Measurements from ENCODE around the gene KCNMB4. TPM values are rescaled to one million over a fixed set of nuclear protein-coding genes. Genes with fewer than 3 reads are reported as not detected.

KCNMB4 gene
- total and polyA plus RNA-seq, 7 donors, result 0.69 to 6.4 (median 4.7) TPM

GRCh38 chr12:70467476-70467875, 101.4 kb downstream of the KCNMB4 start:
- 85 to 93% methylated on average over 2 of the region's 2 CpGs for WGBS, 2 donors
- Histone ChIP-seq H3K4me1 (no peaks in the 10 kb centered on the region), H3K36me3 (no peaks in the 10 kb centered on the region), H3K27me3 (no peaks in the 10 kb centered on the region), H3K27ac (no peak overlapping the region), H3K4me3 (no peak overlapping the region), H3K9me3 (peaks cover 0 to 3% (median 0%) of the 10 kb centered on the region in 4 donors)
- no peak for DNase-seq
- TF ChIP-seq POLR2AphosphoS5 (IDR thresholded peaks at IDR 0.05), result no peak
- TF ChIP-seq POLR2A (IDR thresholded peaks at IDR 0.05), result no peak
- no peak for TF ChIP-seq EP300 (IDR thresholded peaks at IDR 0.05)
- TF ChIP-seq, protein P1, sequence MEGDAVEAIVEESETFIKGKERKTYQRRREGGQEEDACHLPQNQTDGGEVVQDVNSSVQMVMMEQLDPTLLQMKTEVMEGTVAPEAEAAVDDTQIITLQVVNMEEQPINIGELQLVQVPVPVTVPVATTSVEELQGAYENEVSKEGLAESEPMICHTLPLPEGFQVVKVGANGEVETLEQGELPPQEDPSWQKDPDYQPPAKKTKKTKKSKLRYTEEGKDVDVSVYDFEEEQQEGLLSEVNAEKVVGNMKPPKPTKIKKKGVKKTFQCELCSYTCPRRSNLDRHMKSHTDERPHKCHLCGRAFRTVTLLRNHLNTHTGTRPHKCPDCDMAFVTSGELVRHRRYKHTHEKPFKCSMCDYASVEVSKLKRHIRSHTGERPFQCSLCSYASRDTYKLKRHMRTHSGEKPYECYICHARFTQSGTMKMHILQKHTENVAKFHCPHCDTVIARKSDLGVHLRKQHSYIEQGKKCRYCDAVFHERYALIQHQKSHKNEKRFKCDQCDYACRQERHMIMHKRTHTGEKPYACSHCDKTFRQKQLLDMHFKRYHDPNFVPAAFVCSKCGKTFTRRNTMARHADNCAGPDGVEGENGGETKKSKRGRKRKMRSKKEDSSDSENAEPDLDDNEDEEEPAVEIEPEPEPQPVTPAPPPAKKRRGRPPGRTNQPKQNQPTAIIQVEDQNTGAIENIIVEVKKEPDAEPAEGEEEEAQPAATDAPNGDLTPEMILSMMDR (IDR thresholded peaks at IDR 0.05), result no peak
- intact Hi-C loops (cut with DNase I), result no loop called here

- intact Hi-C loops (cut with DNase I), result no loop called here
- no peak overlapping the region for H3K4me3 ChIP-seq
- peaks cover 0 to 3% (median 0%) of the 10 kb centered on the region in 4 donors for H3K9me3 ChIP-seq
- H3K4me1 ChIP-seq, result no peaks in the 10 kb centered on the region
- TF ChIP-seq, protein P1 (IDR thresholded peaks at IDR 0.05), result no peak
- no peak for TF ChIP-seq EP300 (IDR thresholded peaks at IDR 0.05)
- DNase-seq, result no peak
- 83 to 84% methylated on average over 10 of the region's 10 CpGs for WGBS, 2 donors
- no peaks in the 10 kb centered on the region for H3K36me3 ChIP-seq
- no peak overlapping the region for H3K27ac ChIP-seq
- H3K27me3 ChIP-seq, result no peaks in the 10 kb centered on the region
Measured at GRCh38 chr12:70467918-70468733, 102.0 kb downstream of the KCNMB4 start.

- Histone ChIP-seq H3K27ac (no peak overlapping the region), H3K36me3 (no peaks in the 10 kb centered on the region), H3K9me3 (peaks cover 0 to 2% (median 0%) of the 10 kb centered on the region in 4 donors), H3K27me3 (no peaks in the 10 kb centered on the region), H3K4me3 (no peak overlapping the region), H3K4me1 (no peaks in the 10 kb centered on the region)
- no peak for DNase-seq
- WGBS, 2 donors, result 90 to 96% methylated on average over 3 of the region's 3 CpGs
- TF ChIP-seq, protein P1 (IDR thresholded peaks at IDR 0.05), result no peak
- TF ChIP-seq POLR2A (IDR thresholded peaks at IDR 0.05), result no peak
- TF ChIP-seq EP300 (IDR thresholded peaks at IDR 0.05), result no peak
- no peak for TF ChIP-seq POLR2AphosphoS5 (IDR thresholded peaks at IDR 0.05)
- intact Hi-C loops (cut with DNase I), result no loop called here
Measured at GRCh38 chr12:70468741-70469140, 102.7 kb downstream of the KCNMB4 start.

GRCh38 chr12:70469221-70469820, 103.2 kb downstream of the KCNMB4 start:
- no peak overlapping the region for H3K27ac ChIP-seq
- DNase-seq, result no peak
- H3K27me3 ChIP-seq, result no peaks in the 10 kb centered on the region
- H3K36me3 ChIP-seq, result no peaks in the 10 kb centered on the region
- TF ChIP-seq POLR2AphosphoS5 (IDR thresholded peaks at IDR 0.05) (no peak), EP300 (IDR thresholded peaks at IDR 0.05) (no peak), POLR2A (IDR thresholded peaks at IDR 0.05) (no peak)
- TF ChIP-seq, protein P1 (IDR thresholded peaks at IDR 0.05), result no peak
- no peak overlapping the region for H3K4me3 ChIP-seq
- no peaks in the 10 kb centered on the region for H3K4me1 ChIP-seq
- 86 to 92% methylated on average over 12 of the region's 12 CpGs for WGBS, 2 donors
- H3K9me3 ChIP-seq, result no peaks in the 10 kb centered on the region
- intact Hi-C loops (cut with DNase I), result no loop called here
